ENCODE results near the gene GRK3.
"Not testable (repeated sequence)": the region's sequence is repeated elsewhere in the genome, so short reads cannot be mapped to it uniquely, and the experiment has no call there.

The GRK3 gene

GRCh38 chr22:25702571-25703167 is 138.2 kb downstream of the GRK3 start:
- DNase-seq = no peak

- DNase-seq = no peak
Measured at GRCh38 chr22:25704701-25705100, 140.2 kb downstream of the GRK3 start.

- DNase-seq = no peak
Measured at GRCh38 chr22:25706197-25706596, 141.7 kb downstream of the GRK3 start.

- DNase-seq = not testable (repeated sequence)
Measured at GRCh38 chr22:25708430-25708829, 144.0 kb downstream of the GRK3 start.

- DNase-seq = no peak
Measured at GRCh38 chr22:25709758-25710157, 145.3 kb downstream of the GRK3 start.

GRCh38 chr22:25710501-25710900 is 146.0 kb downstream of the GRK3 start:
- DNase-seq = no peak

- DNase-seq = no peak
Measured at GRCh38 chr22:25711491-25711890, 147.0 kb downstream of the GRK3 start.

GRCh38 chr22:25712661-25713400 is 148.4 kb downstream of the GRK3 start:
- no peak for DNase-seq

GRCh38 chr22:25714070-25714469 is 149.6 kb downstream of the GRK3 start:
- no peak for DNase-seq

GRCh38 chr22:25714739-25715138 is 150.3 kb downstream of the GRK3 start:
- DNase-seq = no peak

GRCh38 chr22:25716637-25717036 is 152.2 kb downstream of the GRK3 start:
- no peak for DNase-seq

GRCh38 chr22:25718135-25718840 is 153.8 kb downstream of the GRK3 start:
- DNase-seq = no peak

- no peak for DNase-seq
Measured at GRCh38 chr22:25722223-25722622, 157.7 kb downstream of the GRK3 start.

GRCh38 chr22:25722626-25723025 is 158.2 kb downstream of the GRK3 start:
- no peak for DNase-seq

- DNase-seq = no peak
Measured at GRCh38 chr22:25726241-25726640, 161.8 kb downstream of the GRK3 start.

GRCh38 chr22:25728071-25728470 is 163.6 kb downstream of the GRK3 start:
- no peak for DNase-seq

GRCh38 chr22:25729016-25729995 is 164.8 kb downstream of the GRK3 start:
- no peak for DNase-seq

GRCh38 chr22:25735650-25736049 is 171.2 kb downstream of the GRK3 start:
- no peak for DNase-seq

- DNase-seq = no peak
Measured at GRCh38 chr22:25736378-25737011, 172.0 kb downstream of the GRK3 start.

- no peak for DNase-seq
Measured at GRCh38 chr22:25739659-25740344, 175.3 kb downstream of the GRK3 start.

All from NCI-H1105 treated with DMSO at 0.1 percent for 48 hours (cell line).